Fibroblast of villous mesenchyme (primary cell): ENCODE results near the gene MRE11. TPM values are rescaled to one million over a fixed set of nuclear protein-coding genes. Genes with fewer than 3 reads are reported as not detected.
"Not testable (repeated sequence)": the region's sequence is repeated elsewhere in the genome, so short reads cannot be mapped to it uniquely, and the experiment has no call there.

Source experiments
- DNase-seq: peaks from one replicate; pipeline ENCODE4 v3.0.0-alpha.2; 2010; ENCODE audit warnings: low read depth
- H3K4me3 ChIP-seq: 2 replicates; pipeline ENCODE4 v1.5.1; 2011; ENCODE audit warnings: low read depth, mild to moderate bottlenecking, low read length
- small RNA-seq: library from RNA; depleted of rRNA; stranded (forward); fragments of <200 nt; gene quantifications from one replicate; pipeline ENCODE3, GENCODE V24; 2012
- total RNA-seq: library from RNA; depleted of rRNA; stranded (reverse); fragments of >200 nt; gene quantifications from 2 replicates; pipeline ENCODE4 v1.2.3, GENCODE V29; 2012
- TF ChIP-seq, protein P1 (sequence below): IDR thresholded peaks from 2 replicates; pipeline ENCODE4 v1.5.1; 2012; ENCODE audit warnings: low read depth, mild to moderate bottlenecking, low read length; ENCODE audit not compliant: insufficient read depth

The MRE11 gene
- total RNA-seq, 1 donor, result 11.7 TPM

GRCh38 chr11:94400050-94400449, 93.6 kb downstream of the MRE11 start:
- TF ChIP-seq, protein P1, sequence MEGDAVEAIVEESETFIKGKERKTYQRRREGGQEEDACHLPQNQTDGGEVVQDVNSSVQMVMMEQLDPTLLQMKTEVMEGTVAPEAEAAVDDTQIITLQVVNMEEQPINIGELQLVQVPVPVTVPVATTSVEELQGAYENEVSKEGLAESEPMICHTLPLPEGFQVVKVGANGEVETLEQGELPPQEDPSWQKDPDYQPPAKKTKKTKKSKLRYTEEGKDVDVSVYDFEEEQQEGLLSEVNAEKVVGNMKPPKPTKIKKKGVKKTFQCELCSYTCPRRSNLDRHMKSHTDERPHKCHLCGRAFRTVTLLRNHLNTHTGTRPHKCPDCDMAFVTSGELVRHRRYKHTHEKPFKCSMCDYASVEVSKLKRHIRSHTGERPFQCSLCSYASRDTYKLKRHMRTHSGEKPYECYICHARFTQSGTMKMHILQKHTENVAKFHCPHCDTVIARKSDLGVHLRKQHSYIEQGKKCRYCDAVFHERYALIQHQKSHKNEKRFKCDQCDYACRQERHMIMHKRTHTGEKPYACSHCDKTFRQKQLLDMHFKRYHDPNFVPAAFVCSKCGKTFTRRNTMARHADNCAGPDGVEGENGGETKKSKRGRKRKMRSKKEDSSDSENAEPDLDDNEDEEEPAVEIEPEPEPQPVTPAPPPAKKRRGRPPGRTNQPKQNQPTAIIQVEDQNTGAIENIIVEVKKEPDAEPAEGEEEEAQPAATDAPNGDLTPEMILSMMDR, result no peak
- DNase-seq, result no peak
- H3K4me3 ChIP-seq, result no peak overlapping the region

DNA sequence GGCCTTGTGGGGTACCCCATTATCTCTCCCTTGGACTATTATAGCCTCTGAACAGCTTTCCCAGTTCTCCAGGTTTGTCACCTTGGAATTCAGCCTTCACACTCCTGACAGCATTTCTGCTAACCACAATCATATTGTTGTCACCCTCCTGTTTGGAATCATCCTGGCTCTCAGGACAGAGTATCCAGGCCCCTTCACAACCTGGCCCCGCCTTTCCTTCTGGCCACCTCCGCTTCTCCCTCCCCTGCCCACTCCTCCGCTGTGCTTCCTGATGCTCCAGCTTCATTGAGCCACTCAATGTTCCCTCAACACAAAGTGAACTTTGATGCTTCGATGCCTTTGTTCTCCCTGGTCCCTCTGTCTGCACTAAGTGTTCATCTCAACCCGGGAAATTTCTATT, 95.5 kb downstream of the MRE11 start:
- no peak for DNase-seq
- TF ChIP-seq, protein P1, result no peak
- H3K4me3 ChIP-seq, result no peak overlapping the region

DNA sequence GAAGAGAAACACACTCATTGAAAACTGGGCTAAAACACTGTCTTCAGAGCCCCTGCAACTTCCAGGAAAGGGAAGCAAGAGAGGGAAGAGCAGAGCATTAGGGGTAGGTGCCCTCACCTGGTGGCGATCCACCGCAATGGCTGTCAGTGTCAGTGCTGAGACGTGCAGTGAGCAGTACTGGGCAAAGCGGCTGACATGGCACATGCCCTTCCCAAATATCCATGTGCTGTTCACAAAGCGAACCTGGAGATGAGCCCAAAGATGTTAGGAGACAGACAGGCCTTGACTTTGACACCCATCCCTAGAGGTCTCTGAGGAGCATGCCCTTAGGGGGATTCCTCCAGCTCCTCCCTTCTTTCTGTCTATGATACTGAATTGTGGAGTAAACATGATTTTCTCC, 97.4 kb downstream of the MRE11 start:
- TF ChIP-seq, protein P1, result no peak
- H3K4me3 ChIP-seq, result no peak overlapping the region

GRCh38 chr11:94391937-94392336, 101.7 kb downstream of the MRE11 start:
- DNase-seq, H3K4me3 ChIP-seq: not testable (repeated sequence)

More for the DNA sequence above, 97.4 kb downstream of the MRE11 start:
- DNase-seq, result no peak

DNA sequence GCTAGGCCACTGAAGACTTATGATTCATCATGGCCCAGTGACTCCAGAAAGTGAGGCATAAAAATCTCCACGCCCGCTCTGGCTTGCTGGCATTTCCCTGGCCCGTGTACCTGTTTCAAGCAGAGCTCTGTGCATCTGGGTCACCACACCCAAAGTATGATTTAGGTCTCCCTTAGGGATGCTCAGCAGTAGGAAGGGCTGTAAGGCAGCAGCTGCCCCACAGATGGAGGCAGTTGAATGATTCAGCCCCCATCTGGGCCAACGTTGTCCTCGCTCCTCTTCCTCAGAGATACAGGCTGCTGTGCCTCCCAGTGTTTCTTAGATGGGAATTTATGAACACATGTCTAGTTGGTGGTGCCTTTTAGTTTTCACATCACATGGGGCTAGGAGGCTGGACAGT, 114.0 kb downstream of the MRE11 start:
- H3K4me3 ChIP-seq, result no peak overlapping the region
- TF ChIP-seq, protein P1, result no peak
- DNase-seq, result no peak

DNA sequence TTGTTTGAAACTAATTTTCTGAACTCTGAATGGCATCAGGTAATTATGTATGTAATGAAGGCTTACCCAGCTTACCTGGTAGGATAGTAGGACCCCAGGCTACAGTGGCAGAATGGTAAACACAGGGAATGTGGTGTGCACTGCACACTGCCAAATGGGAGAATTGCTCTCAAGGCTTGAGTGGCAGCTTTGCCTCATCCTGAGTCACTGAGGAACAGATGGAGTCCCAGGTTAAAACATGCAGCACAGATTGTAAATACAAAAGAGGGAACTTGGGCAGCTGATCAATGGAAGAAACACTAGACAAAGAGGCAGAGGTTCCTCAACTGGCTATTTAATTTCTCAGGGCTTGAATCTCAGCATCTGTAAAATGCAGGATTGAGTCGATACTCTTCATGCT, 116.8 kb downstream of the MRE11 start:
- TF ChIP-seq, protein P1, result no peak
- DNase-seq, result no peak
- no peak overlapping the region for H3K4me3 ChIP-seq

DNA sequence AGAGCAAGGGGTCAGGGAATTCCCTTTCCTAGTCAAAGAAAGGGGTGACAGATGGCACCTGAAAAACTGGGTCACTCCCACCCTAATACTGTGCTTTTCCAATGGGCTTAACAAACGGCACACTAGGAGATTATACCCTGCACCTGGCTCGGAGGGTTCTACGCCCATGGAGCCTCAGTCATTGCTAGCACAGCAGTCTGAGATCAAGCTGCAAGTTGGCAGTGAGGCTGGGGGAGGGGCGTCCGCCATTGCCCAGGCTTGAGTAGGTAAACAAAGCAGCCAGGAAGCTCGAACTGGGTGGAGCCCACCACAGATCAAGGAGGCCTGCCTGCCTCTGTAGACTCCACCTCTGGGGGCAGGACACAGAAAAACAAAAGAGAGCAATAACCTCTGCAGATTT, 123.1 kb downstream of the MRE11 start:
- not testable (repeated sequence) for DNase-seq, H3K4me3 ChIP-seq

Small RNAs within 50 kb of the gene (small RNA-seq; reads per million reads assigned to genes)
- gene MIR548L, result 3.5 reads per million, percentile 73 among the genes with 10 or more reads in this experiment

Other genes with a start within 250 kb of the MRE11 start
- gene IZUMO1R, start 189.3 kb downstream of the MRE11 start, total RNA-seq, result not detected in 2 replicates
- under 0.01 TPM in 1 of 2 replicates, not detected in the other for gene GPR83, start 92.4 kb downstream of the MRE11 start, total RNA-seq
- 11.0 and 14.2 TPM in 2 replicates for gene ANKRD49, start 140 bp upstream of the MRE11 start, total RNA-seq
- not detected in 2 replicates for gene C11orf97, start 18.6 kb upstream of the MRE11 start, total RNA-seq
- gene FUT4, start 50.1 kb upstream of the MRE11 start, total RNA-seq, result 4.3 and 4.5 TPM in 2 replicates
- gene PIWIL4, start 73.5 kb upstream of the MRE11 start, total RNA-seq, result 0.64 and 0.86 TPM in 2 replicates